Measurements from ENCODE around the gene PRAF2. TPM values are rescaled to one million over a fixed set of nuclear protein-coding genes. Genes with fewer than 3 reads are reported as not detected.

Gene PRAF2
- total RNA-seq, 1 donor from 2014 or later = 4.7 TPM

- H3K4me1 ChIP-seq (ENCODE audit: control insufficient read depth in 3 of 3, insufficient read depth in 3 of 3, low read length in 3 of 3) = peaks cover 18 to 29% (median 21%) of the 10 kb centered on the region in 3 donors
- peak overlapping the region; percentile 17 to 56 (median 31) for H3K4me3 ChIP-seq (ENCODE audit: low read length in 3 of 3)
- peak overlapping the region; percentile 46 to 73 (median 69) for H3K9ac ChIP-seq (ENCODE audit: low read depth in 1 of 3, low read length in 3 of 3)
- H3K27ac ChIP-seq (ENCODE audit: low read depth, low read length) = peak overlapping the region; percentile 78
- peaks cover 4 to 6% (median 5%) of the 10 kb centered on the region in 3 donors for H3K36me3 ChIP-seq (ENCODE audit: control insufficient read depth in 3 of 3, insufficient read depth in 3 of 3, low read length in 3 of 3)
- no peaks in the 10 kb centered on the region for H3K9me3 ChIP-seq (ENCODE audit: control insufficient read depth in 3 of 3, low read length in 3 of 3)
- H3K27me3 ChIP-seq (ENCODE audit: control insufficient read depth in 3 of 3, insufficient read depth in 3 of 3, low read length in 3 of 3) = no peaks in the 10 kb centered on the region
Observed at GRCh38 chrX:49043987-49044281, 29.9 kb downstream of the PRAF2 start.

- Histone ChIP-seq H3K27ac (ENCODE audit: low read depth, low read length) (peak within 1 kb of the TSS; percentile 98), H3K4me1 (ENCODE audit: control insufficient read depth in 3 of 3, insufficient read depth in 3 of 3, low read length in 3 of 3) (peaks cover 18 to 29% (median 21%) of the 10 kb centered on the region in 3 donors), H3K9ac (ENCODE audit: low read depth in 1 of 3, low read length in 3 of 3) (peak within 1 kb of the TSS; percentile 75 to 87 (median 85)), H3K9me3 (ENCODE audit: control insufficient read depth in 3 of 3, low read length in 3 of 3) (no peaks in the 10 kb centered on the region), H3K27me3 (ENCODE audit: control insufficient read depth in 3 of 3, insufficient read depth in 3 of 3, low read length in 3 of 3) (no peaks in the 10 kb centered on the region), H3K4me3 (ENCODE audit: low read length in 3 of 3) (peak within 1 kb of the TSS; percentile 73 to 83 (median 76)), H3K36me3 (ENCODE audit: control insufficient read depth in 3 of 3, insufficient read depth in 3 of 3, low read length in 3 of 3) (peaks cover 7 to 11% (median 8%) of the 10 kb centered on the region in 3 donors)
Observed at GRCh38 chrX:49043220-49043986, 30.4 kb downstream of the PRAF2 start, which contains the start of gene TFE3. Gene TFE3 (minus strand): TSS chrX:49043357. CDS start chrX:49043226, 131 bp downstream.

GRCh38 chrX:49042581-49043219, 31.1 kb downstream of the PRAF2 start:
- peak overlapping the region; percentile 73 to 83 (median 76) for H3K4me3 ChIP-seq (ENCODE audit: low read length in 3 of 3)
- peaks cover 18 to 29% (median 21%) of the 10 kb centered on the region in 3 donors for H3K4me1 ChIP-seq (ENCODE audit: control insufficient read depth in 3 of 3, insufficient read depth in 3 of 3, low read length in 3 of 3)
- no peaks in the 10 kb centered on the region for H3K9me3 ChIP-seq (ENCODE audit: control insufficient read depth in 3 of 3, low read length in 3 of 3)
- peaks cover 14% of the 10 kb centered on the region in 3 donors for H3K36me3 ChIP-seq (ENCODE audit: control insufficient read depth in 3 of 3, insufficient read depth in 3 of 3, low read length in 3 of 3)
- H3K9ac ChIP-seq (ENCODE audit: low read depth in 1 of 3, low read length in 3 of 3) = peak overlapping the region; percentile 75 to 87 (median 85)
- peak overlapping the region; percentile 98 for H3K27ac ChIP-seq (ENCODE audit: low read depth, low read length)
- no peaks in the 10 kb centered on the region for H3K27me3 ChIP-seq (ENCODE audit: control insufficient read depth in 3 of 3, insufficient read depth in 3 of 3, low read length in 3 of 3)

- H3K27me3 ChIP-seq (ENCODE audit: control insufficient read depth in 3 of 3, insufficient read depth in 3 of 3, low read length in 3 of 3) = no peaks in the 10 kb centered on the region
- no peaks in the 10 kb centered on the region for H3K9me3 ChIP-seq (ENCODE audit: control insufficient read depth in 3 of 3, low read length in 3 of 3)
- peaks cover 18 to 29% (median 21%) of the 10 kb centered on the region in 3 donors for H3K4me1 ChIP-seq (ENCODE audit: control insufficient read depth in 3 of 3, insufficient read depth in 3 of 3, low read length in 3 of 3)
- peak overlapping the region; percentile 73 to 83 (median 76) for H3K4me3 ChIP-seq (ENCODE audit: low read length in 3 of 3)
- H3K9ac ChIP-seq (ENCODE audit: low read depth in 1 of 3, low read length in 3 of 3) = peak overlapping the region; percentile 75 to 87 (median 85)
- H3K27ac ChIP-seq (ENCODE audit: low read depth, low read length) = peak overlapping the region; percentile 98
- peaks cover 18 to 20% (median 19%) of the 10 kb centered on the region in 3 donors for H3K36me3 ChIP-seq (ENCODE audit: control insufficient read depth in 3 of 3, insufficient read depth in 3 of 3, low read length in 3 of 3)
Observed at GRCh38 chrX:49041744-49042580, 31.8 kb downstream of the PRAF2 start.

GRCh38 chrX:49040376-49040955, 33.3 kb downstream of the PRAF2 start:
- Histone ChIP-seq H3K9ac (ENCODE audit: low read depth in 1 of 3, low read length in 3 of 3) (peak overlapping the region; percentile 43 to 50 (median 45)), H3K4me3 (ENCODE audit: low read length in 3 of 3) (peak overlapping the region; percentile 5 to 45 (median 15)), H3K27me3 (ENCODE audit: control insufficient read depth in 3 of 3, insufficient read depth in 3 of 3, low read length in 3 of 3) (no peaks in the 10 kb centered on the region), H3K27ac (ENCODE audit: low read depth, low read length) (peak overlapping the region; percentile 98), H3K9me3 (ENCODE audit: control insufficient read depth in 3 of 3, low read length in 3 of 3) (no peaks in the 10 kb centered on the region), H3K36me3 (ENCODE audit: control insufficient read depth in 3 of 3, insufficient read depth in 3 of 3, low read length in 3 of 3) (peaks cover 19 to 22% (median 20%) of the 10 kb centered on the region in 3 donors), H3K4me1 (ENCODE audit: control insufficient read depth in 3 of 3, insufficient read depth in 3 of 3, low read length in 3 of 3) (peaks cover 18 to 29% (median 21%) of the 10 kb centered on the region in 3 donors)

- peak overlapping the region; percentile 43 to 50 (median 45) for H3K9ac ChIP-seq (ENCODE audit: low read depth in 1 of 3, low read length in 3 of 3)
- H3K27ac ChIP-seq (ENCODE audit: low read depth, low read length) = peak overlapping the region; percentile 98
- peaks cover 19 to 22% (median 20%) of the 10 kb centered on the region in 3 donors for H3K36me3 ChIP-seq (ENCODE audit: control insufficient read depth in 3 of 3, insufficient read depth in 3 of 3, low read length in 3 of 3)
- peaks cover 18 to 29% (median 21%) of the 10 kb centered on the region in 3 donors for H3K4me1 ChIP-seq (ENCODE audit: control insufficient read depth in 3 of 3, insufficient read depth in 3 of 3, low read length in 3 of 3)
- no peaks in the 10 kb centered on the region for H3K27me3 ChIP-seq (ENCODE audit: control insufficient read depth in 3 of 3, insufficient read depth in 3 of 3, low read length in 3 of 3)
- H3K9me3 ChIP-seq (ENCODE audit: control insufficient read depth in 3 of 3, low read length in 3 of 3) = no peaks in the 10 kb centered on the region
- peak overlapping the region; percentile 5 to 45 (median 15) for H3K4me3 ChIP-seq (ENCODE audit: low read length in 3 of 3)
Observed at GRCh38 chrX:49039598-49040375, 34.0 kb downstream of the PRAF2 start.

GRCh38 chrX:49037883-49038475, 35.8 kb downstream of the PRAF2 start:
- Histone ChIP-seq H3K27me3 (ENCODE audit: control insufficient read depth in 3 of 3, insufficient read depth in 3 of 3, low read length in 3 of 3) (no peaks in the 10 kb centered on the region), H3K27ac (ENCODE audit: low read depth, low read length) (no peak overlapping the region), H3K9ac (ENCODE audit: low read depth in 1 of 3, low read length in 3 of 3) (no peak overlapping the region), H3K4me3 (ENCODE audit: low read length in 3 of 3) (no peak overlapping the region), H3K36me3 (ENCODE audit: control insufficient read depth in 3 of 3, insufficient read depth in 3 of 3, low read length in 3 of 3) (peaks cover 34 to 37% (median 36%) of the 10 kb centered on the region in 3 donors), H3K9me3 (ENCODE audit: control insufficient read depth in 3 of 3, low read length in 3 of 3) (no peaks in the 10 kb centered on the region), H3K4me1 (ENCODE audit: control insufficient read depth in 3 of 3, insufficient read depth in 3 of 3, low read length in 3 of 3) (peaks cover 16 to 29% (median 21%) of the 10 kb centered on the region in 3 donors)

GRCh38 chrX:49030283-49030682, 43.5 kb downstream of the PRAF2 start:
- peaks cover 22 to 26% (median 23%) of the 10 kb centered on the region in 3 donors for H3K36me3 ChIP-seq (ENCODE audit: control insufficient read depth in 3 of 3, insufficient read depth in 3 of 3, low read length in 3 of 3)

More at GRCh38 chrX:49030283-49030682, 43.5 kb downstream of the PRAF2 start:
- Histone ChIP-seq H3K27me3 (ENCODE audit: control insufficient read depth in 3 of 3, insufficient read depth in 3 of 3, low read length in 3 of 3) (no peaks in the 10 kb centered on the region), H3K27ac (ENCODE audit: low read depth, low read length) (no peak overlapping the region), H3K4me1 (ENCODE audit: control insufficient read depth in 3 of 3, insufficient read depth in 3 of 3, low read length in 3 of 3) (no peaks in the 10 kb centered on the region), H3K9ac (ENCODE audit: low read depth in 1 of 3, low read length in 3 of 3) (no peak overlapping the region), H3K4me3 (ENCODE audit: low read length in 3 of 3) (no peak overlapping the region), H3K9me3 (ENCODE audit: control insufficient read depth in 3 of 3, low read length in 3 of 3) (no peaks in the 10 kb centered on the region)

All from skeletal muscle tissue (tissue), 4 donors.